ENCODE measurements around the gene EPHB3. TPM values are rescaled to one million over a fixed set of nuclear protein-coding genes. Genes with fewer than 3 reads are reported as not detected.

Gene EPHB3
- total RNA-seq, 2 experiments from 2014 or later = 0.11 to 0.13 TPM

DNA sequence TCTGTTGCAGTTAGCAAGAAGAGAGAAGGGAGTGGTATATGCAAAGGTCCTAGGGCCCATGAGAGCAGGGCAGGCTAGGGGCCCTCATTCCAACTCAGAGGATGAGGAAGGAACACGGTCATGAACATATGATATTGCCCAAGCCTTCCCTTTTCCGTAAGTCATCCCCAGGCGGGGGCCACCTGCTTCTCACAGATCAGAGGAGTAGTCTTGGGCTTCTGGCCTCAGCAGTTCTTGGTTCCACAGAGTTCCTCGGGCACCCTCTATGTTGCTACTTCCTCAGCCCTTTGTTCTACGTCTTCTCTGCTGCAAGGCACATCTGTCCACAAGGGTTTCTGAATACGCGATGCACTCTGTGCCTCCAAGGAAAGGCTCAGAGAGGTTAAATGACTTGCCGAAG lies 25.3 kb downstream of the EPHB3 start:
- CTCF ChIA-PET = no interaction called here
- H3K27ac Mint-ChIP-seq = no peak overlapping the region
- H3K36me3 Mint-ChIP-seq (ENCODE audit: low read depth) = no peaks in the 10 kb centered on the region
- no peaks in the 10 kb centered on the region for H3K9me3 Mint-ChIP-seq (ENCODE audit: insufficient read depth)
- DNase-seq = no peak
- POLR2A ChIA-PET = no interaction called here
- H3K4me1 Mint-ChIP-seq (ENCODE audit: low read depth) = peaks cover 3% of the 10 kb centered on the region
- peaks cover 30% of the 10 kb centered on the region for H3K27me3 Mint-ChIP-seq (ENCODE audit: low read depth)
- ATAC-seq = no peak
- H3K4me3 Mint-ChIP-seq = no peak overlapping the region

DNA sequence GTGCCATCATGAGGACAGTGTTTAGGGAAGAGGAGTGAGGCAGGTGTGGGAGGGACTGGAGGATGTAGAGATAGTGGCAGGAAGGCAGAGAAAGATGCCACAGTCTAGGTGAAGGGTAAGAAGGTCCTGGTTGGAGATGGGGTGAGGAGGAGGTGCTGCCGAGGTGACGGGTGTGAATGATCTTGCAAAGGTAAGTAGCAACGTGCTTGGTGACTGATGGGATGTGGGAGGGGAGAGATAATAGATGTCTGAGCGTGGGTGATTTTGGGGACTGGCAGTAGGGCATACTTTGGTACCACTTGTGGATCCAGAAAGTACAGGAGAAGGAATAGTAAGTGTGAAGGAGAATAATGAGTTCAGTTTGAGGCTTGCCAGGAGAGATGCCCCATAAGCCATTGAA lies 27.2 kb downstream of the EPHB3 start:
- CTCF ChIA-PET = no interaction called here
- H3K4me3 Mint-ChIP-seq = no peak overlapping the region
- ATAC-seq = no peak
- no peaks in the 10 kb centered on the region for H3K36me3 Mint-ChIP-seq (ENCODE audit: low read depth)
- no peak for DNase-seq
- H3K9me3 Mint-ChIP-seq (ENCODE audit: insufficient read depth) = no peaks in the 10 kb centered on the region
- H3K4me1 Mint-ChIP-seq (ENCODE audit: low read depth) = no peaks in the 10 kb centered on the region
- H3K27ac Mint-ChIP-seq = no peak overlapping the region
- POLR2A ChIA-PET = interaction anchor here (0.8 kb wide), 1 partner anchor 104 kb away, joined by 3 read pairs; no protein-coding TSS in a partner anchor
- H3K27me3 Mint-ChIP-seq (ENCODE audit: low read depth) = peaks cover 16% of the 10 kb centered on the region

DNA sequence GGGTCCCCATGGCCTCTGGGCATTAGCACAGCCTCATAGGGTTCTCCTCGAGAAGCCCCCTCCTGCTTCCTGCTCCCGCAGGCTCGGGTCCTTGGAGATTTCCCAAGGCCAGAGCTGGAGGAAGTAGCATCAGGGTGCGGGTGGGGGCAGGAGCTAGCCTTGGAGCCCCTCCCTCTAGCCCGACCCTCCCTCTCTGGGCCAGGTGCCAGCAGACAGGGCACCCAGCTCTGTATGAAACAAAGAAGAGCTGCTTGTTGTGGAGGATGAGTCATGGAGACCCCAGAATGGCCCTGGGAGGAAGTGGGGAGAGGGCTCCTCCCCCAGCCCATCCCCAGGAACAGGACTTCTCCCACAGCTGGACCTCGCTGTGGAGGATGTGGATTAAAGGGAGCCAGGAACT lies 29.2 kb downstream of the EPHB3 start:
- ChIA-PET CTCF (no interaction called here), POLR2A (no interaction called here)
- H3K4me3 Mint-ChIP-seq = no peak overlapping the region
- ATAC-seq (no peak), DNase-seq (no peak)
- H3K27me3 Mint-ChIP-seq (ENCODE audit: low read depth) = peaks cover 4% of the 10 kb centered on the region
- no peak overlapping the region for H3K27ac Mint-ChIP-seq
- no peaks in the 10 kb centered on the region for H3K36me3 Mint-ChIP-seq (ENCODE audit: low read depth)
- H3K4me1 Mint-ChIP-seq (ENCODE audit: low read depth) = no peaks in the 10 kb centered on the region
- H3K9me3 Mint-ChIP-seq (ENCODE audit: insufficient read depth) = no peaks in the 10 kb centered on the region

DNA sequence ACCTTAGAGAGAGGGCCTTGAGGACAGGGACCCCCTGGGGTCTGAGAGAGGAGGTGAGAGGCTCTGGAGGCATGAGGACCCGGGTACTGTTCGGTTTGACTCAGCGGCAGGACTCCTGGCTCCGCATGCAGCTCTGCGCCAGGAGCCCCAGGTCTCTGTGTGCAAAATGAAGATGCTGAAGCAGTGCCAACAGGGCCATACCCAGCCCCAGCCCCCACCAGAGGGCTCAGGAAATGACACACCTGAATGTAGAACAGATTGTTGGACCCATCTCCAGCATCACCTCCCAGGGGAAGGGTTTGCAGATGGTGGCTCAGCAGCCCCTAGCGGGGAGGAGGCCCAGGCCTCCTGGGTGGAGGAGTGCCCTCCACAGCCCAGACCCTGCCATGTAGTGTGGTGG lies 30.2 kb downstream of the EPHB3 start:
- no peaks in the 10 kb centered on the region for H3K36me3 Mint-ChIP-seq (ENCODE audit: low read depth)
- POLR2A ChIA-PET = interaction anchor here (0.6 kb wide), 1 partner anchor 51 kb away, joined by 3 read pairs; no protein-coding TSS in a partner anchor
- ATAC-seq = no peak
- no peak overlapping the region for H3K4me3 Mint-ChIP-seq
- no peak overlapping the region for H3K27ac Mint-ChIP-seq
- CTCF ChIA-PET = no interaction called here
- DNase-seq = no peak
- H3K9me3 Mint-ChIP-seq (ENCODE audit: insufficient read depth) = no peaks in the 10 kb centered on the region
- H3K4me1 Mint-ChIP-seq (ENCODE audit: low read depth) = no peaks in the 10 kb centered on the region
- H3K27me3 Mint-ChIP-seq (ENCODE audit: low read depth) = peaks cover 4% of the 10 kb centered on the region

DNA sequence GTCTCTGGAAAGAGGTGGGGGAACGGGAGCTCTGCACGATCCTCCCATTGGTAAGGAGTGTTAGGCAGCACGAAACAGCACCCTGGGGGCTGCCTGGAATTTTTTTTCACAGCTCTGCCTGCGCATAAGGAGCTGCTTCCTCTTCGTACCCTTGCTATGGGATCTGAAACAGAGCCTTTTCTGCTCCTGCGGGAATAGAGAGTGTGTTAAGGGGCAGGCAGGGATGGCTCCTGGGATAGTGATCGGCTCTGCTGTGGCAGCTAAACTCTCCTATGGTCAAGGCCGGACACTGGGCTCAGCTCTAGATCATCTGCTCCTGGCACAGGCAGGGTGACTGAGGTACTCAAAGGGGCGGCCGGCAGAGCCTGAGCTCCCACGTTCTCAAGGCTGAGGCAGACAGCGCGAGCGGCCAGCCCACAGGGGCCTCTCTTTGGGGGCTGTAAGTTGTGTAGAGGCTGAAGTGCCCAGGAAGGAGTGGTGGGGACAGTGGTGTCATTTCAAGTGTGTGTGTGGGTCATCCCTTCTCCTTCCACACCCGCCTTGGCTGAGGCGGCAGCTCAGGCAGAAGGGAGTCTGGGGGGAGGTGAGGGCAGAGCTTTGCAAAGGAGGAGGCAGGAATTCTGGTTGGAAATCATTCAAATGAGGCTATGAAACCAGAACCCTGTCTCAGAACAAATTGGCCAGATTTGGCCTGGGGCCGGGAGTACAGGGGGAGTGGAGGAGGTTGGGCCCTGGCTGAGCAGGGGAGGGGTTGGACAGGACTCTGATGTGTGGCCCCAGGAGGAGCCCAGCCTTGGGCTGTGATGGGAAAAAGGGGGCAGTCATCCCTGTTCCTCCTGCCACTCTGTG lies 31.0 kb downstream of the EPHB3 start:
- ChIA-PET POLR2A (no interaction called here), CTCF (no interaction called here)
- H3K36me3 Mint-ChIP-seq (ENCODE audit: low read depth) = no peaks in the 10 kb centered on the region
- H3K4me3 Mint-ChIP-seq = no peak overlapping the region
- H3K27me3 Mint-ChIP-seq (ENCODE audit: low read depth) = no peaks in the 10 kb centered on the region
- DNase-seq (no peak), ATAC-seq (no peak)
- H3K27ac Mint-ChIP-seq = no peak overlapping the region
- no peaks in the 10 kb centered on the region for H3K4me1 Mint-ChIP-seq (ENCODE audit: low read depth)
- no peaks in the 10 kb centered on the region for H3K9me3 Mint-ChIP-seq (ENCODE audit: insufficient read depth)

DNA sequence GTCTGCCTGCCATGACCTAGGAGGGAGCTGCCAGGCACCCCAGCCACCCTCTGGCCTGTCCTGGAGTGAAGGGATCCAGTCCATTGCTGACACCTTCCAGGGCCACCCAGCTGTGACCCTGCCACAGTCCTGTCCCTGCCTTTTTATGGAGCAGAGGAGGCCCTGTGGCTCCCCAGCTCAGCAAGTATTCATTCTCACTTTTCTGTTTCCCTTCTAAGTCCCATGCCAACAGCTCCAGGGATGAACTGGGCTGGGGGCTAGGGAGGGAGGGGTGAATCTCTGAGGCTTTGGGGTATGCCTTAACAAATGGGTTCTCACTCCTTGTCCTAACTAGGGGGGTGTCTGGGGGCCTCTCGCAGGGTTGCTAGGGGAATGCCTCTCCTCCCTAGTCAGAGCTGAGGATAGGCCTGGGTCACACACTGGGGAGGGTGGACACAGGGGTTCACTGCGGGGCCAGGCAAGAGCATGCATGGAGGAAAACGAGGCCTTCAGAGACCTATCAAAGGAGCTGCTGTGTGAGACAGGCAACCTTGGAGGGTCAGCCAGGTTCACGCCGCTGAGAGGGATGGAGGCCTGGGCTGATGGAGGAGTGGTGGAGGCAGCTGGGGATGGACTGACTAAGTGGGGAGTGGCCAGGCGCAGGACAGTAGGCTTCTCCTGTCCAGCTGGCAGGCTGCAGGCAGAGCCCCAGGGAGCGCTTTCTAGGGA lies 31.8 kb downstream of the EPHB3 start:
- ChIA-PET POLR2A (no interaction called here), CTCF (no interaction called here)
- Mint-ChIP-seq H3K36me3 (ENCODE audit: low read depth) (no peaks in the 10 kb centered on the region), H3K27ac (no peak overlapping the region), H3K4me3 (no peak overlapping the region), H3K4me1 (ENCODE audit: low read depth) (no peaks in the 10 kb centered on the region), H3K27me3 (ENCODE audit: low read depth) (no peaks in the 10 kb centered on the region), H3K9me3 (ENCODE audit: insufficient read depth) (no peaks in the 10 kb centered on the region)
- ATAC-seq (no peak), DNase-seq (no peak)

DNA sequence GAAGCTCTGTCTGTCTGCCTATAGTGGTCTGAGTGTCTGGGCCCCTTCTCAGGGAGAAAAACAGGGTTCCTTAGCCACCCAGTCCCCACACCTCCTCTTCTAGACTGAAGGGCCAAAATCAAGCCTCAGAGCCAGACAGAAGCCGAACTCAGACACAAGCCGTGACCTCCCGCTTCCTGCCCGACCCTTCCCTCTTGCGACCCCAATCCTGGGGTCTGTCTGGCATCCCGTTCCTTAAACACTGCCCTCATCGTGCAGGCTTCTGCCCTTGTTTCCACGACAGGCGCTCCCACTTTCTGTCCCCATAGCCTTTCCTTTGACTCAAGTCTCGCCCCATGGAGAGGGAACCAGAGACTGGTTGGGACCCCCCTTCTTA lies 32.3 kb downstream of the EPHB3 start:
- Mint-ChIP-seq H3K4me1 (ENCODE audit: low read depth) (no peaks in the 10 kb centered on the region), H3K36me3 (ENCODE audit: low read depth) (no peaks in the 10 kb centered on the region), H3K27ac (no peak overlapping the region), H3K4me3 (no peak overlapping the region), H3K27me3 (ENCODE audit: low read depth) (no peaks in the 10 kb centered on the region), H3K9me3 (ENCODE audit: insufficient read depth) (no peaks in the 10 kb centered on the region)
- POLR2A ChIA-PET = no interaction called here
- DNase-seq (no peak), ATAC-seq (no peak)
- CTCF ChIA-PET = no interaction called here

DNA sequence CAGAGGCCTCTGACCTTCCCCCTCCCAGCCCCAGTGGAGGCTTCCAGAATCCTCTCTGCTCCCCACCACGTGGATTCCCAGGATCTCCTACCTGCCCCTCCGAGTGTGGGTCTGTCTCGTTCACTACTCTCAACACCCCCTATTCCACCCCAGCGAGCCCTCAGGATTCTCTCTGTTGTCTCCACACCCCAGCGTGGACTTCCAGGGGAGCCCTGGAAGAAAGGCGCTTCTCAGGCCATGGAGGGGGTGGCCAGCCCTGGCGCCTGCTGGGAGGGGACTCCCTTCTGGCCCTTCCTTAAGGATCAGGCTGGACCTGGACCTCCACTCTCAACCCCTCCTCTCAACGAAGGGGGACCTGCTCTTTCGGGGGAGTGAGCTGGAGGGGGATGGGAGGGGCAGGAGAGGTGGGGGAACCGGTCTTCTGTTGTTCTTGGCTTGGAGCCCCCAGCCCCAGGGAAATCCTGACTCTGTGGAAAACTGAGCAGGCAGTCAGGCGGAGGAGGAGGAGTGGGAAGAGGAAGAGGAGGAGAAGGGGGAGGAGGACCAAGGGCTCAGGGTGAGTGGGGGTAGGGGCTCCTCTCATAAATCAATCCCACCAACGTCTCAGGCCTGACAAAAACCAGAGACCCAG lies 32.9 kb downstream of the EPHB3 start:
- ATAC-seq = no peak
- ChIA-PET POLR2A (no interaction called here), CTCF (no interaction called here)
- Mint-ChIP-seq H3K36me3 (ENCODE audit: low read depth) (no peaks in the 10 kb centered on the region), H3K9me3 (ENCODE audit: insufficient read depth) (no peaks in the 10 kb centered on the region), H3K27me3 (ENCODE audit: low read depth) (no peaks in the 10 kb centered on the region), H3K4me1 (ENCODE audit: low read depth) (no peaks in the 10 kb centered on the region), H3K4me3 (no peak overlapping the region), H3K27ac (no peak overlapping the region)
- DNase-seq = no peak

DNA sequence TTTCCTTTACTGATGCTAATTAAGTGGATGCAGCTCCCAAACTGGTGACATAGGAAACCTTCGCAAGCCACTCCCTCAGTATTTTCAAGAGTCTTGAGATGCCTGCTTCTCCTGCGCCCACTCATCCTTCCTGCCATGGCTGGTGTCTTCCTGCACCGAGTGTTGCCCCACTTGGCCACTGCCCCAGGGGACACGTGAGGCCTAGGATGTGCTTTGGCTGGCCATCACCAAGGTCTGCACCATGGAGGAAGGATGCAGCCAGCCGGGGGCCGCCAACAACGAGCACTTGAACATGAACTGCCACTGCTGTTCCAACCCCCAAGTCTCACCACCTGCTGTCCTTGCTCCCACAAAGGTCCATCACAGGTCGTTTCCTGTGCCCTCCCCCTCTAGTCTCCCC lies 34.1 kb downstream of the EPHB3 start:
- DNase-seq (no peak), ATAC-seq (no peak)
- Mint-ChIP-seq H3K36me3 (ENCODE audit: low read depth) (no peaks in the 10 kb centered on the region), H3K9me3 (ENCODE audit: insufficient read depth) (no peaks in the 10 kb centered on the region), H3K4me3 (no peak overlapping the region), H3K27ac (no peak overlapping the region), H3K27me3 (ENCODE audit: low read depth) (peaks cover 10% of the 10 kb centered on the region), H3K4me1 (ENCODE audit: low read depth) (no peaks in the 10 kb centered on the region)
- ChIA-PET POLR2A (no interaction called here), CTCF (no interaction called here)

DNA sequence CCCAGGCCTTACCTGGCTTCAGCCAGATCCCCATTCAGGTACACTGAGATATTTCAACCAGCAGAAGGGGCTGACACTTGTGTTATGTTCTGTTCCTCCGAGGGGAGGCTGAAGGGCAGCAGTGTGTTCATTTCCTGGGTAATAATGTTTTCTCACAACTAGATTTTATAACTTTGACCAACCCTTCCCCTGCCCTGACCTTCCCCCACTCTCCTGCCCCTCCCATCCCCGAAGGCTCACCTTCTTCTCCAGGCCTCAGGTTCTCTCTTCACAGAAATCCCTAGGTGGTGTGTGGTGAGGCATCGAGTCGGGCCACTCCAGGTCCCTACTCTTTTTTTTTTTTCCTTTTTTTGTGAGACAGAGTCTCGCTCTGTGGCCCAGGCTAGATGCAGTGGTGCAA lies 34.6 kb downstream of the EPHB3 start:
- Mint-ChIP-seq H3K9me3 (ENCODE audit: insufficient read depth) (no peaks in the 10 kb centered on the region), H3K4me3 (no peak overlapping the region), H3K27ac (no peak overlapping the region), H3K36me3 (ENCODE audit: low read depth) (no peaks in the 10 kb centered on the region), H3K27me3 (ENCODE audit: low read depth) (peaks cover 14% of the 10 kb centered on the region), H3K4me1 (ENCODE audit: low read depth) (no peaks in the 10 kb centered on the region)
- CTCF ChIA-PET = no interaction called here
- POLR2A ChIA-PET = no interaction called here
- no peak for DNase-seq
- no peak for ATAC-seq

DNA sequence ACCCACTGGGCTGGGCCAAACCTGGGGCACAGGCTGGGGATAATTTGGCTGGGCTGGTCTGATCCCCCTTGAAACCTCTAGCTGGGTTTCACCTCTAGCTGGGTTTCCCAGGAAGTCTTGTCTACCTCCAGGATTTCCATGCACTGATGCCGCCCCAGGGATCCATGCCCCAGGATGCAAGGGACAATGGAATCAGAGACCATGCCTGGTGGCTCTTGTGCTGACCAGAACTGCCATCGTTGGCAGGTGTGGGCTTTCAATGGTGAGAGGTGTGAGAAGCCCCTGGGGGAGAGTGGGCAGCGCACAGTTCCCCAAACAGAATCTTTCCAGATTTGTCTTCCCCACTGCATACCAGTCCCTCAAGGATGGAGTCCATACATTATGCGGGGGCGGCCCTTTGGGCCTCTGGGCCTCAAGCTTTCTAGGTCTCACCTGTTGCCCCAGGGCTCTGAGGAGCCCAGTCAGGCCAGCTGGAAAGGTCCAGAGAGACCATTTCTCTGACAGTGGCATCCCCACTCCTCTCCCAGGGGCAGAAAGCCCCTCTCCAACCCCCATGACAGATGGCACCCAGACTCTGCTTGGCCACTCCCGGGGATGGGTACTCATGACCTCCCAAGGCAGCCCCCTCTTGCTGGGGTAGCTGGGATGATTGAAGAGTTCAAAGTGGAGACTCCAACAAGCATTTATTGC lies 35.4 kb downstream of the EPHB3 start:
- H3K4me3 Mint-ChIP-seq = no peak overlapping the region
- H3K27me3 Mint-ChIP-seq (ENCODE audit: low read depth) = peaks cover 15% of the 10 kb centered on the region
- H3K9me3 Mint-ChIP-seq (ENCODE audit: insufficient read depth) = no peaks in the 10 kb centered on the region
- no peaks in the 10 kb centered on the region for H3K36me3 Mint-ChIP-seq (ENCODE audit: low read depth)
- no peaks in the 10 kb centered on the region for H3K4me1 Mint-ChIP-seq (ENCODE audit: low read depth)
- H3K27ac Mint-ChIP-seq = no peak overlapping the region
- ChIA-PET POLR2A (no interaction called here), CTCF (no interaction called here)
- ATAC-seq = no peak
- DNase-seq = no peak
